Transverse colon (tissue), 3 donors: ENCODE results near the gene BTRC.

Experiments
- EP300 ChIP-seq: sonication (generic); formaldehyde crosslinking; IDR thresholded peaks from one replicate; pipeline ENCODE4 v1.6.1; 2017; ENCODE audit warnings: antibody characterized with exemption, low read depth
- POLR2A ChIP-seq: fragments of 450-650 bp; IDR thresholded peaks from one replicate; pipeline ENCODE4 v1.6.1; 2016; ENCODE audit warnings: antibody characterized with exemption, mild to moderate bottlenecking, moderate library complexity
- TF ChIP-seq, protein P1 (sequence below), 5 experiments: fragments of 200-600 bp in 3 of 5; fragments of 450-650 bp in 2 of 5; sonication (generic) in 3 of 5; IDR thresholded peaks; 1 replicate in 2 of 5; 2 replicates in 3 of 5; pipeline ENCODE4 v1.5.1; 2016 to 2017; ENCODE audit warnings: antibody characterized with exemption in 5 of 5, inconsistent platforms in 3 of 5, mild to moderate bottlenecking in 2 of 5, moderate library complexity in 1 of 5

DNA sequence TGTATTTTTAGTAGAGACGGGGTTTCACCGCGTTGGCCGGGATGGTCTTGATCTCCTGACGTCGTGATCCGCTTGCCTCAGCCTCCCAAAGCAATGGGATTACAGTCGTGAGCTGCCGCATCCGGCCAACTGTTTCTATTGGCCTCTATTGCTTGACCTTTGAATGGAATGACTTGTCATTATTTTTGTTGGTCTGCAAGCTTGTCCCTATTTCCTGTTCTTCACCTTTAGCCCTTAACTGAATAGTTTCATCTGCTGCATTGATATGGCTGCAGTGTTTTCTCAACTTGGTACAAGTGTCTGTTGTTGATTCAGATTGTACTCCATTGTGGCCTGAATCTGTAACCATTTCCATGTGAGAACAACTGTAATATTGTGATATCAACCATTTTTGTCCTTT lies 128.6 kb downstream of the BTRC start:
- no peak for TF ChIP-seq POLR2A
- TF ChIP-seq, protein P1, sequence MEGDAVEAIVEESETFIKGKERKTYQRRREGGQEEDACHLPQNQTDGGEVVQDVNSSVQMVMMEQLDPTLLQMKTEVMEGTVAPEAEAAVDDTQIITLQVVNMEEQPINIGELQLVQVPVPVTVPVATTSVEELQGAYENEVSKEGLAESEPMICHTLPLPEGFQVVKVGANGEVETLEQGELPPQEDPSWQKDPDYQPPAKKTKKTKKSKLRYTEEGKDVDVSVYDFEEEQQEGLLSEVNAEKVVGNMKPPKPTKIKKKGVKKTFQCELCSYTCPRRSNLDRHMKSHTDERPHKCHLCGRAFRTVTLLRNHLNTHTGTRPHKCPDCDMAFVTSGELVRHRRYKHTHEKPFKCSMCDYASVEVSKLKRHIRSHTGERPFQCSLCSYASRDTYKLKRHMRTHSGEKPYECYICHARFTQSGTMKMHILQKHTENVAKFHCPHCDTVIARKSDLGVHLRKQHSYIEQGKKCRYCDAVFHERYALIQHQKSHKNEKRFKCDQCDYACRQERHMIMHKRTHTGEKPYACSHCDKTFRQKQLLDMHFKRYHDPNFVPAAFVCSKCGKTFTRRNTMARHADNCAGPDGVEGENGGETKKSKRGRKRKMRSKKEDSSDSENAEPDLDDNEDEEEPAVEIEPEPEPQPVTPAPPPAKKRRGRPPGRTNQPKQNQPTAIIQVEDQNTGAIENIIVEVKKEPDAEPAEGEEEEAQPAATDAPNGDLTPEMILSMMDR (IDR thresholded peaks at IDR 0.05) = no peak
- no peak for TF ChIP-seq EP300
